ENCODE measurements around the gene ZNF213.
"Not testable (repeated sequence)": the region's sequence is repeated elsewhere in the genome, so short reads cannot be mapped to it uniquely, and the experiment has no call there.

ZNF213 gene

GRCh38 chr16:3175157-3176093 is 40.6 kb downstream of the ZNF213 start:
- TF ChIP-seq LEF1 (IDR thresholded peaks at IDR 0.05; ENCODE audit: borderline replicate concordance) = 0 out of 2 replicates have a peak, but pooled peaks have one; percentile 4
- TF ChIP-seq ELF4 (IDR thresholded peaks at IDR 0.05) = no peak
- TF ChIP-seq TARDBP (IDR thresholded peaks at IDR 0.05) = 0 out of 2 replicates have a peak, but pooled peaks have one; percentile 34
- no peak for TF ChIP-seq ZNF384 (IDR thresholded peaks at IDR 0.05)
- TF ChIP-seq L3MBTL2 (conservative IDR thresholded peaks at IDR 0.05) = peak; percentile 24; the same call in 1 of the 2 replicates
- ChIA-PET POLR2A (interaction anchor here (0.6 to 1.0 kb wide), 3 partner anchors 25 to 59 kb away, joined by 3 to 4 read pairs (median 3); no protein-coding TSS in a partner anchor), CTCF (interaction anchor here (0.7 to 1.7 kb wide), 2 partner anchors 8 to 26 kb away, joined by 5 read pairs; no protein-coding TSS in a partner anchor)
- peak; percentile 67 for DNase-seq (ENCODE audit: extremely low spot score)

- ChIA-PET CTCF (no interaction called here), POLR2A (interaction anchor here (0.6 kb wide), 1 partner anchor 45 kb away, joined by 3 read pairs; the partner anchor contains the start of gene ZNF213)
- DNase-seq (ENCODE audit: extremely low spot score) = no peak
- no peak for TF ChIP-seq SP1 (IDR thresholded peaks at IDR 0.05)
Observed at GRCh38 chr16:3179651-3180050, 44.8 kb downstream of the ZNF213 start.

- CTCF ChIA-PET = no interaction called here
- POLR2A ChIA-PET = no interaction called here
- no peak for DNase-seq (ENCODE audit: extremely low spot score)
- TF ChIP-seq ZNF384 (IDR thresholded peaks at IDR 0.05) (no peak), L3MBTL2 (conservative IDR thresholded peaks at IDR 0.05) (no peak), FOXA1 (IDR thresholded peaks at IDR 0.05) (no peak), PKNOX1 (IDR thresholded peaks at IDR 0.05) (no peak), ARNT (IDR thresholded peaks at IDR 0.05) (no peak), SP1 (IDR thresholded peaks at IDR 0.05) (no peak)
Observed at GRCh38 chr16:3180445-3180878, 45.6 kb downstream of the ZNF213 start.

GRCh38 chr16:3182293-3182607 is 47.4 kb downstream of the ZNF213 start:
- DNase-seq (ENCODE audit: extremely low spot score) = not testable (repeated sequence)
- ChIA-PET CTCF (interaction anchor here (1.0 to 1.6 kb wide), 2 partner anchors 19 to 35 kb away, joined by 3 to 6 read pairs; no protein-coding TSS in a partner anchor), POLR2A (interaction anchor here (1.0 to 2.4 kb wide), 6 partner anchors 9 to 100 kb away, joined by 4 to 16 read pairs (median 6); partner anchors contain the start of gene ZNF213)

- ChIA-PET CTCF (interaction anchor here (0.8 to 1.7 kb wide), 4 partner anchors 8 to 35 kb away, joined by 3 to 6 read pairs (median 4); no protein-coding TSS in a partner anchor), POLR2A (interaction anchor here (0.6 to 2.4 kb wide), 8 partner anchors 8 to 100 kb away, joined by 3 to 16 read pairs (median 6); partner anchors contain the start of gene ZNF213)
- DNase-seq (ENCODE audit: extremely low spot score) = peak; percentile 73
- peak; percentile 72 for TF ChIP-seq L3MBTL2 (conservative IDR thresholded peaks at IDR 0.05)
- TF ChIP-seq LEF1 (IDR thresholded peaks at IDR 0.05; ENCODE audit: borderline replicate concordance) = no peak
Observed at GRCh38 chr16:3182608-3183444, 48.0 kb downstream of the ZNF213 start.

- TF ChIP-seq CTBP1 (IDR thresholded peaks at IDR 0.05; ENCODE audit: borderline replicate concordance) (no peak), HDGF (IDR thresholded peaks at IDR 0.05; ENCODE audit: borderline replicate concordance) (no peak), LEF1 (IDR thresholded peaks at IDR 0.05; ENCODE audit: borderline replicate concordance) (no peak), SP1 (IDR thresholded peaks at IDR 0.05) (no peak)
- no peak for DNase-seq (ENCODE audit: extremely low spot score)
- ChIA-PET POLR2A (interaction anchor here (0.8 to 2.4 kb wide), 10 partner anchors 8 to 99 kb away, joined by 3 to 16 read pairs (median 5); partner anchors contain the start of genes ZNF213 and ZNF263), CTCF (interaction anchor here (0.7 to 1.7 kb wide), 6 partner anchors 9 to 36 kb away, joined by 3 to 6 read pairs (median 3); no protein-coding TSS in a partner anchor)
Observed at GRCh38 chr16:3183445-3184139, 48.8 kb downstream of the ZNF213 start.

GRCh38 chr16:3186946-3187690 is 52.3 kb downstream of the ZNF213 start:
- TF ChIP-seq ELF4 (IDR thresholded peaks at IDR 0.05) = no peak
- TF ChIP-seq TARDBP (IDR thresholded peaks at IDR 0.05) = no peak
- TF ChIP-seq HDGF (IDR thresholded peaks at IDR 0.05; ENCODE audit: borderline replicate concordance) = no peak
- no peak for TF ChIP-seq FOXM1 (IDR thresholded peaks at IDR 0.05; ENCODE audit: borderline replicate concordance)
- no peak for TF ChIP-seq ARNT (IDR thresholded peaks at IDR 0.05)
- no peak for TF ChIP-seq ZNF384 (IDR thresholded peaks at IDR 0.05)
- DNase-seq (ENCODE audit: extremely low spot score) = no peak
- ChIA-PET CTCF (interaction anchor here (0.6 kb wide), 2 partner anchors 82 to 387 kb away, joined by 3 read pairs; no protein-coding TSS in a partner anchor), POLR2A (interaction anchor here (1.1 to 3.6 kb wide), 3 partner anchors 37 to 96 kb away, joined by 3 to 18 read pairs (median 4); partner anchors contain the start of genes ZNF213 and ZNF263)

Measured in HEK293T (cell line).